ENCODE measurements around the gene ETHE1. TPM values are rescaled to one million over a fixed set of nuclear protein-coding genes. Genes with fewer than 3 reads are reported as not detected.
A peak's percentile ranks its signal among the peaks of the same experiment; 100 is the strongest.
"Not testable (repeated sequence)": the region's sequence is repeated elsewhere in the genome, so short reads cannot be mapped to it uniquely, and the experiment has no call there.

ETHE1 gene
- total RNA-seq, 2 donors from 2014 or later, result 71.1 to 74.0 TPM

- Mint-ChIP-seq H3K9me3 (no peaks in the 10 kb centered on the region), H3K4me1 (peaks cover 29% of the 10 kb centered on the region), H3K36me3 (ENCODE audit: low read depth) (peaks cover 61% of the 10 kb centered on the region), H3K4me3 (peak overlapping the region; percentile 63), H3K27me3 (no peaks in the 10 kb centered on the region), H3K27ac (peak overlapping the region; percentile 87)
- ATAC-seq (replicated peaks), result no peak
These were observed 34.4 kb upstream of the ETHE1 start for GRCh38 chr19:43561139-43561970.

- no peaks in the 10 kb centered on the region for H3K9me3 Mint-ChIP-seq
- H3K27ac Mint-ChIP-seq, result peak overlapping the region; percentile 87
- peak overlapping the region; percentile 63 for H3K4me3 Mint-ChIP-seq
- peaks cover 29% of the 10 kb centered on the region for H3K4me1 Mint-ChIP-seq
- peaks cover 61% of the 10 kb centered on the region for H3K36me3 Mint-ChIP-seq (ENCODE audit: low read depth)
- H3K27me3 Mint-ChIP-seq, result no peaks in the 10 kb centered on the region
- ATAC-seq (replicated peaks), result no peak
These were observed 33.7 kb upstream of the ETHE1 start for GRCh38 chr19:43560687-43561086.

GRCh38 chr19:43555185-43555770 lies 28.3 kb upstream of the ETHE1 start:
- Mint-ChIP-seq H3K4me1 (peaks cover 7% of the 10 kb centered on the region), H3K9me3 (no peaks in the 10 kb centered on the region), H3K27ac (peak overlapping the region; percentile 81), H3K27me3 (no peaks in the 10 kb centered on the region), H3K4me3 (no peak overlapping the region), H3K36me3 (ENCODE audit: low read depth) (peaks cover 63% of the 10 kb centered on the region)
- peak; percentile 88 for ATAC-seq (replicated peaks)

- no peaks in the 10 kb centered on the region for H3K9me3 Mint-ChIP-seq
- peaks cover 7% of the 10 kb centered on the region for H3K4me1 Mint-ChIP-seq
- H3K36me3 Mint-ChIP-seq (ENCODE audit: low read depth), result peaks cover 63% of the 10 kb centered on the region
- no peaks in the 10 kb centered on the region for H3K27me3 Mint-ChIP-seq
- ATAC-seq (replicated peaks), result no peak
- no peak overlapping the region for H3K4me3 Mint-ChIP-seq
- H3K27ac Mint-ChIP-seq, result peak overlapping the region; percentile 81
These were observed 27.4 kb upstream of the ETHE1 start for GRCh38 chr19:43554317-43554895.

GRCh38 chr19:43553656-43554055 lies 26.7 kb upstream of the ETHE1 start:
- H3K27ac Mint-ChIP-seq, result peak overlapping the region; percentile 81
- H3K4me3 Mint-ChIP-seq, result no peak overlapping the region
- H3K36me3 Mint-ChIP-seq (ENCODE audit: low read depth), result peaks cover 60% of the 10 kb centered on the region
- no peaks in the 10 kb centered on the region for H3K27me3 Mint-ChIP-seq
- ATAC-seq (replicated peaks), result no peak
- H3K9me3 Mint-ChIP-seq, result no peaks in the 10 kb centered on the region
- H3K4me1 Mint-ChIP-seq, result peaks cover 7% of the 10 kb centered on the region

- Mint-ChIP-seq H3K36me3 (ENCODE audit: low read depth) (peaks cover 50% of the 10 kb centered on the region), H3K9me3 (no peaks in the 10 kb centered on the region), H3K4me3 (no peak overlapping the region), H3K4me1 (peaks cover 7% of the 10 kb centered on the region), H3K27ac (no peak overlapping the region), H3K27me3 (no peaks in the 10 kb centered on the region)
- ATAC-seq (replicated peaks), result no peak
These were observed 25.6 kb upstream of the ETHE1 start for GRCh38 chr19:43552616-43553015.

GRCh38 chr19:43552198-43552450 lies 25.1 kb upstream of the ETHE1 start:
- Mint-ChIP-seq H3K27me3 (no peaks in the 10 kb centered on the region), H3K27ac (no peak overlapping the region), H3K9me3 (no peaks in the 10 kb centered on the region), H3K4me1 (peaks cover 7% of the 10 kb centered on the region), H3K4me3 (no peak overlapping the region), H3K36me3 (ENCODE audit: low read depth) (peaks cover 45% of the 10 kb centered on the region)
- no peak for ATAC-seq (replicated peaks)

- H3K9me3 Mint-ChIP-seq, result no peaks in the 10 kb centered on the region
- H3K4me1 Mint-ChIP-seq, result peaks cover 7% of the 10 kb centered on the region
- no peak for ATAC-seq (replicated peaks)
- no peaks in the 10 kb centered on the region for H3K27me3 Mint-ChIP-seq
- peaks cover 44% of the 10 kb centered on the region for H3K36me3 Mint-ChIP-seq (ENCODE audit: low read depth)
- no peak overlapping the region for H3K4me3 Mint-ChIP-seq
- peak overlapping the region; percentile 17 for H3K27ac Mint-ChIP-seq
These were observed 24.6 kb upstream of the ETHE1 start for GRCh38 chr19:43551399-43552197.

GRCh38 chr19:43548706-43549105 lies 21.7 kb upstream of the ETHE1 start:
- Mint-ChIP-seq H3K4me1 (no peaks in the 10 kb centered on the region), H3K36me3 (ENCODE audit: low read depth) (peaks cover 45% of the 10 kb centered on the region), H3K4me3 (no peak overlapping the region), H3K9me3 (no peaks in the 10 kb centered on the region), H3K27ac (no peak overlapping the region), H3K27me3 (no peaks in the 10 kb centered on the region)
- no peak for ATAC-seq (replicated peaks)

- not testable (repeated sequence) for H3K4me3 Mint-ChIP-seq; H3K4me1 Mint-ChIP-seq; H3K27me3 Mint-ChIP-seq; H3K9me3 Mint-ChIP-seq; ATAC-seq (replicated peaks); H3K27ac Mint-ChIP-seq
- H3K36me3 Mint-ChIP-seq (ENCODE audit: low read depth), result peaks cover 53% of the 10 kb centered on the region
These were observed 20.9 kb upstream of the ETHE1 start for GRCh38 chr19:43547926-43548325.

- Mint-ChIP-seq H3K9me3 (no peaks in the 10 kb centered on the region), H3K36me3 (ENCODE audit: low read depth) (peaks cover 58% of the 10 kb centered on the region), H3K4me1 (no peaks in the 10 kb centered on the region), H3K4me3 (no peak overlapping the region), H3K27me3 (no peaks in the 10 kb centered on the region), H3K27ac (no peak overlapping the region)
- no peak for ATAC-seq (replicated peaks)
These were observed 19.6 kb upstream of the ETHE1 start for GRCh38 chr19:43546581-43546980.

GRCh38 chr19:43545981-43546380 lies 19.0 kb upstream of the ETHE1 start:
- Mint-ChIP-seq H3K4me1 (no peaks in the 10 kb centered on the region), H3K27me3 (no peaks in the 10 kb centered on the region), H3K9me3 (no peaks in the 10 kb centered on the region), H3K27ac (peak overlapping the region; percentile 66), H3K4me3 (no peak overlapping the region), H3K36me3 (ENCODE audit: low read depth) (peaks cover 58% of the 10 kb centered on the region)
- ATAC-seq (replicated peaks), result no peak

- Mint-ChIP-seq H3K4me1 (no peaks in the 10 kb centered on the region), H3K9me3 (no peaks in the 10 kb centered on the region), H3K27ac (peak overlapping the region; percentile 66), H3K36me3 (ENCODE audit: low read depth) (peaks cover 58% of the 10 kb centered on the region), H3K27me3 (no peaks in the 10 kb centered on the region), H3K4me3 (no peak overlapping the region)
- ATAC-seq (replicated peaks), result no peak
These were observed 18.3 kb upstream of the ETHE1 start for GRCh38 chr19:43545276-43545675.

GRCh38 chr19:43544077-43544476 lies 17.1 kb upstream of the ETHE1 start:
- H3K27me3 Mint-ChIP-seq, result no peaks in the 10 kb centered on the region
- H3K27ac Mint-ChIP-seq, result no peak overlapping the region
- H3K36me3 Mint-ChIP-seq (ENCODE audit: low read depth), result peaks cover 60% of the 10 kb centered on the region

More at GRCh38 chr19:43544077-43544476, 17.1 kb upstream of the ETHE1 start:
- H3K4me3 Mint-ChIP-seq, result no peak overlapping the region
- no peaks in the 10 kb centered on the region for H3K4me1 Mint-ChIP-seq
- no peak for ATAC-seq (replicated peaks)
- peaks cover 3% of the 10 kb centered on the region for H3K9me3 Mint-ChIP-seq

All from activated T-helper 17 cell treated with anti-CD3 and anti-CD28 coated beads, Interleukin-2, amount 50 U/mL, for 72 hours (primary cell).